NCI-H345 treated with DMSO at 0.1 percent for 48 hours (cell line): ENCODE measurements around the gene HES1.

ENCODE experiments used
- DNase-seq: peaks from one replicate; lab custom pipeline; 2025; ENCODE audit not compliant: unreplicated experiment; lab: John Stamatoyannopoulos, UW

The HES1 gene

DNA sequence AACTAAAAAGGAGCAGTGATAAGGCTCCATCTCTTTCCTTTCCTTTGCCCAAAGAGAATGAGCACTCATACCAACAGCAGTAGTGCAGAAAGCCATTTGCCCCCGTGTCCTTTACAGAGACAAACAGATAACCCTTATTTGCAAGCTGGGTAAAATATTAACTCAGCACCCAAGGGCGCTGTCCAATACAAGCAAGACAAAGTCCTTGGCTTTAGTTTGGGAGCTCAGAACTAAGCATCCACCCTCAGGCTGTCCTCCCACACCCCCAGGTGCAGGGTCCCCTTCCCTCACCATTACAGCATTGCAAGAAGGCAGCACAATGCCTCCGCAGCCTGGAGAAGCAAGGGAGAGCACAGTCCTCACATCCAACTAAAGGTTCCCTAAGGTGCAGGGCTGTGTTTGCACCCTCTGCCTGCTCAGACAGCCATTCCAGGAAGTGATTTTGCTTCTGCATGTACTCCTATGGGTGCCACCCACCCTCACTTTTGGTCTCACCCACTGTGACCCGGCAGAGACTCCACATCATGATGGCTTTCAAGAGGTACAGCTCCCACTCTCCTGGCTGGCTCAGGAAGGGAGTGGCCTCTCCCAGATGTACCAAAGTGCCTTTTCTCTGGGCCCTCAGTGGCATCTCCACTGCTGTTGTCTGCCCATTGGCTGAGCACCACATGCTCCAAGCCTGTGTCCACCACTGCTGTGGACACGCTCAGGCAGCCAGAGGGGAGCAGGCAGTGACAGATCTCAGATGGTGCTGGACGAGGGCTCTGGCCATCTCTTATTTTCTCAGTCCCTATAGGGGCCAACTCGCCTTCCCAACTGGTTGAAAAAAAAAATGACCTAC lies 34.1 kb upstream of the HES1 start:
- no peak for DNase-seq

DNA sequence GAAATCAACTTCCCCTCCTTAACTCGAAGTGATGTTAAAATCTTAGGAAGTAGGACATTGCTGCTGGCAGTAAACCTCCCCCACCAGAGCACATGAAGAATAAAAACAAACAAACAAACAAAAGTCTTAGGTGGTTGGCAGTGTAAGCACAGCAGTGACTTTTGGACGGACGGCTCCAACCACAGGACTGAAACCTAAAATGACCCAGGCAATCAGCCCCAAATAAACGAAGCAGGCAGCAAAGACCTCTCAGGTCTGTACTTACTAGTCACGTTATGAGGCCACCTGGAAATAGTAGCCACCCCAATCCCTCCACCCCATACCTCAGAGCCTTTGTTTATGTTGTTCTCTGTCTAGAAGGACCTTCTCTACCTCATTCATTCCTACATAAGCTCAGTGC lies 33.5 kb upstream of the HES1 start:
- DNase-seq: no peak

DNA sequence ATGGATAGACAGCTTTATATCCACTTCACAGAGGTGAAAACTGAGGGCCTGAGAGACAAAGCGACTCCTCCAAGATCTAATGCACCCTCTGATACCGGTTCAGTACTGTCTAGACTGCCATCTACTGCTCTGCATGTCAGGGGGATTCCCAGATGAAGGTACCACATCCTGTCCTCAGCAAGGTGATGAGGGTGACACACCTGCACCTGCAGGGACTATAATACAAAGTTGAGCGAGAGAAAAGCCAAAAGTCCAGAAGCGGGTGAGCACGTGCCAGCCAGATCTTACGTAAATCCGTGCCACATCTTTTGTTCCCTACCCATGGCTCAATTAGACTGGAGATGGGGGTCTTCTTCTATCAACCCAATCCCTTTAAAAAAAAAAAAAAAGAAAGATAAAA lies 32.4 kb upstream of the HES1 start:
- no peak for DNase-seq

DNA sequence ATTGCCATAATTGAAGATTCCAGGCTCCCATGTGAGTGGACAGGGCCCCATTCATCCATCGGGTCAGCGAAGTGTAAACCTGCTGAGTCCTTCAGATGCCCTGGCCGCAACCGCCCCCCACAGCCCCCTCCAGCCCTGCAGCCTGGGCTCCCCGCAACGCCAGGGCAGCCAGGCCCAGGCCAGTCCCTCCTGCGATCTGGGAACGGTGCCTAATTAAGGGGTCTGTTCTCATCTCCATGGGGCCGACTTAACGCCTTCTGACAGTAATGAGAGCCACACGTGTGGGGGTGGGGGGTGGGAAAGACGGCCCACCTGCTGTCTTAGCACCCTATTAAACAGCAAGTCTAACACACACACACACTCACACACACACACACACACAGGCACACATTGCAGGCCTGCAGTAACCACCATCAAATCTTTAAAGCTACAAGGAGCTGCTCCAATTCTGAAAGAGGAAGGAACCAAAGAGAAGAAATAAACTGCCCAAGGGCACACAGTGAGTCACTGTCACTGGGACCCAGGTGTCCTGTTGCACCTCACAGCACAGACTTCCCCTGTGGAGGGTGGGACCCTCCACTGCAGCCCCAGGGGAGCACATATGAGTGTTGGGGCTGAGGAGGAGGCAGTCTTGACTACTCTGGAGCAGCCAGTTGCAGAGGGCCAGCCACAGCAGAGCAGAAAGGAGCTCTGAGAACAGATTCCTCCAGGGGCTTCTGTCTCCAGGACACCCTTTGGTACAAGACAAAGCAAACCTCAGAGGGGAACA lies 31.8 kb upstream of the HES1 start:
- DNase-seq: no peak

DNA sequence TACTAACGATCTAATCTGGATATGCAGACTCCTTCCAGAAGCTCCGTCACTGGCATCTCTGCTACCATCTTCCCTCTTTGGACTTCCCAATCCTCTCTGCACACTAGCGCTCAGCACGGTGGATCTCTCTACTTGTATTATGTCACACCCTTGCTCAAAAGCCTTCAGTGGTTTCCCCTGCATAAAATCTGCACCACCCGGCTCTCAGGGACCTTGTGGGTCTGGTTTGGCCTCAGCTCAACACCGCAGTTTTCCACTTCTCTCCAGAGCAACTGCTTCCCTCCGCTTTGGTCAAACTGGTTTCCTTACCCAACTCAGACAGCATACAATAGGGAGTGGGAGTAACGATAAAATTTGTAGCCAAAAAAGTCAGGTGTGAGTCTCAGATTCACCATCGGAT lies 30.7 kb upstream of the HES1 start:
- no peak for DNase-seq

DNA sequence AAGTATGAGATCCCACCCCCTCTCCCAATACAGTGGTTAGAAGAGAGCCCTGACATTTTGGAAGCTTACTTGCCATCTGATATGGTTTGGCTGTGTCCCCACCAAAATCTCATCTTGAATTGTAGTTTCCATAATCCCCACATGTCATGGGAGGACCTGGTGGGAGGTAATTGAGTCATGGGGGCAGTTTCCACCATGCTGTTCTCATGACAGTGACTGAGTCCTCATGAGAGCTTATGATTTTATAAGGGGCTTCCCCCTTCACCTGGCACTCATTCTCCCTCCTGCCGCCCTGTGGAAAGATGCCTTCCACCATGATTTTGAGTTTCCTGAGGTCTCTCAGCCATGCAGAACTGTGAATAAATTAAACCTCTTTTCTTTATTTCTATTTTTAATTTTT lies 28.8 kb upstream of the HES1 start:
- DNase-seq: no peak

DNA sequence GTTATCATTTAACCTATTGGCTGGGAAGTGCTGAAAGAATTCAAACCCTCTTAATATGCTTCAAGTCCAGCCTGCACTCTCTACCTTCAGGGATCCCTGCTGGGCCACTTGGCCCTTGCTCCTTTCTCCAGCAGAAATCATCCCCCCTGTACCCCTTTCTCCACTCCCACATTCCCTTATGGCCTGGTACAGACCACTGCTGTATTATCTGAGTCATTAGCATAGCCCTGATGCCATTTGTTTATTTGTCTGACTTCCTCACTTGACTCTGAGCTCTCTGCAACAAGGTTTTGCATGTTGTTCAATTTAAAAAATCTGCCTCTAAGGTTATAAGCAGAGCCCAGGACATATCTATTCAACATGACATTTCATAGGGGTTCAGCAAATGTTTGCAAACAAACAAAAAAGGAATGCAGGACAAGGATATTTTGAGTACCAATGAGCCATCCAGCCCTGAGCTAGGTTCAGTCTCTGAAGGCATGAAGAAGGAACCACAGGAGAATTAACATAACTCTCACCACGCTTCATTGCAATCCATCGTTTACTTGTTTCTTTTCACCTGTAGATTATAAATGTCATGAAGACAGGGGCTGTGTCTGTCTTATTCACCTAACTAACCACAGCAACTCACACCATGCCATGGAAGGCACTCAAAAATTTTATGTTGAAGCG lies 26.6 kb upstream of the HES1 start:
- DNase-seq: no peak

DNA sequence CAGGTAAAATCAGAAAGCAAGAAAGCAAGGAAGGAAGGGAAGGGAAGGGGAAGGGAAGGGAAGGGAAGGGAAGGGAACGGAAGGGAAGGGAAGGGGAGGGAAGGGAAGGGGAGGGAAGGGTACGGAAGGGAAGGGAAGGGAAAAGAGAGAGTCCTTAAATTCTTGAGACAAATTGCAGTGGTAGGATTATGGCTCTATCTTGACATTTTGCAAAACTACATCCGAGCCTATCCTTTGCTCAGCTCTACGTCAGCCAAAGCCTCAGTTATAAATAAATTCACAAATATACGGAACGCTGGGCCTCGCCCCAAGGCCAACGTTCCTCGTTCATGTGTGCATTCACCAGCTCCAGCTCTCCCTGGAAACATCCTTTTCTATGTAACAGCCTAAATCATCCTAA lies 25.5 kb upstream of the HES1 start:
- no peak for DNase-seq

DNA sequence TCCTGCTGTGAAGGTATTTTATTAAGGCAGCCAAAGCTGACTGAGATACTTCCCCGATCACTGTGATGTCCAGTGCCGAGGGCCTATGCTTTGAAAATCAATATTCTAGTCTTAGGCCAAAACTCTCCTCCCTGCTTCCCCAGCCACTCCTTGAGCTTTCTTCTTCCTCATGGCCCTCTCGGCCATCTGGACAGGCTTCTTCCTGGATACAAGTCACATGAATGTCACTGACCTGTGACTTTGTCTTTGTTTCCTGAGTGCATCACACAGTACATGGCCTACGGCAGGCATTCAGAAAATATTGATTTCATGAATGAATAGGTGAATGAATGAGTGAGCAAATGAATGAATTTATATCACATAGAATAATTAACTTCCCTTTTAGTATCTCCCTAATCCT lies 24.6 kb upstream of the HES1 start:
- no peak for DNase-seq

DNA sequence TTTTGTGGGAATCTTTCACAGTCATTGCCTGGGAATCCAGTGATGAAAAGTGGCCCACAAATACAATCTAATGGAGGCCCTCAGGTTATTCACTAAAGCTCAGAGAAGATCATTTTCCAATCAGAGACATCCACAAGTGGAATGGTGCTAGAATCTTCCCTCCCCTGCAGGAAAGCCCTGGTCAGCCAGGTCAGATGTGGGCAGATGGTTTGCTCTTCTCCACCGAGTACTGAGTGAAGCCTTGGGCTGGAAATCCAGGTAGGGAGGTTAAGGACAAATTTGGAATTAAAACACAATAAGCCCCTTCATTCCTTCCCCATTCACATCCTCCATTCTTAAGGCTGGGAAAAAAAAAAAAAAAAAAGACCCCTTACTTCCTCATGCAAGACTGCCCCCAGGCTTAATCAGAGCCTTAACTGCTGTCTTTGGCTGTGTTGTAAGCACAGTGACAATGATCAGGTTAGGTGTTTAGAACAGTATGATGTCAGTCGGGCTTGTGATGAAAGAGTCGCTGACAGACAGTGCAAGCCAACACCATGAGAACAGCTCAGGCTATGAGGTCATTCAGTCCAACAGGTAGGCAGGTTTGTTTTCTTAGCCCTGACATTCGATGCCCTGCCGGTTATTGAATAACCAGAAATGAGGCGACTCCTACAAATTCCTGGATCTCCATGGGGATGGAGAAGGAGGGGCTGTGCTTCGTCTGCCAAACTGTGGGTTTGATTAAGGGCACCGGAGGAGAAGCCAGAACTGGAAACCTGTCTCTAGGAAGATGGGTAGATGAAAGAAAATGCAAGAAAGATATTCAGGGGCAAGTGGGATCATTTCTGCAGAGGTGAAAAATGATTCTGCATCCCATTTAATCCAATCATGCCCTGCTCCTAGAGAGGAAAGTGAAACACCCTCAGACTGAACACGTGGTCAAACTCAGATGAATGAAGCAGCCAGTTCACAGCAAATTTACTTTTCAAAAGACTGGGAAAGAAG lies 23.5 kb upstream of the HES1 start:
- DNase-seq: no peak

DNA sequence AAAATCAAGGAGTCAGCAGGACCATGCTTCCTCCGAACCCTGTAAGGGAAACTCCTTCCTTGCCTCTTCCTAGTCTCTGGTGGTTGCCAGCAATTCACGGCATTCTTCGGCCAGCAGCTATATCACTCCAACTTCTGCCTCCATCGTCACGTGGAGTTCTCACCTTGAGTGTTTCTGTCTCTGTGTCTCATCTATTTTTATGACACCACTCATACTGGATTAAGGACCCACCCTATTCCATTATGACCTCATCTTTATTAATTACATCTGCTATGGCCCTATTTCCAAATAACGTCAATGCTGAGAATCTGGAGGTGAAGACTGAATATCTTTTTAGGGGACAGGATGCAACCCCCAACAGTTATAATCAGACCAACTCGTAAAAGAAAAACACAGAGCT lies 21.8 kb upstream of the HES1 start:
- no peak for DNase-seq

DNA sequence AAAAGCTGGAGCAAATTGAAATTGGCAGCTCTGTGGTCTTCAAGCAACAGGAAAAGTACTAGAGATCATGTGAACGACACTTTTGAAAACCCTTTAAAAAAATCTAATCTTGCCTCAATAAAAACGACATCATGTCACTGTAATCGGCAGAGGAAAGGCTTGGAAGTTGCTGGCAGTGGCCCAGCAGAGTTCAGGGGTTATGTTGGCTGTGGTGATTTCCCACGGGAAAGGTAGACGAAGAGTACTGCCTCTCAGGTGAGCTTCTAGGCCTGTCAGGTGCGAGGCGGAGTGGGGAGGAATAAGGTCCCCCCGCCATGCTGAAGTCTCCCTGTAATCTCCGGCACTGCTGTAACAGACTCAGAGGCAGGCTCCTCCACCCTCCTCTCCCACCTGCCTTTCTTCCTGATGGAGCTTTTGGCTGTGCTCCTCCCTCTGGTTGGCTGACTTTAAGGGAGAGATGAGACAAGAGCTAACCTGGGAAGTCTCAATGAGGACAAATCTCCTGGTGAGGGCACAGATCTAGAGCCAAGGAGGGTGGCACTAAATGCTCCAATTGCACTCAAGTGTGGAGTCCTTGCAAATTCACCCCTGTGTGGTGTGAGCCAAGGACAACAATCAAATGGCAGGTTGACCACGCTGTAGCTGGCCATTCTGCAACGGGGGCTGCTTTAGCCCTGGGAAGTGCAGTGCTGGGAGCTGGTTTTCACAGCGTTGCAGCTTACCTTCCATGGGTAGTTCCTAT lies 18.7 kb upstream of the HES1 start:
- DNase-seq: no peak

DNA sequence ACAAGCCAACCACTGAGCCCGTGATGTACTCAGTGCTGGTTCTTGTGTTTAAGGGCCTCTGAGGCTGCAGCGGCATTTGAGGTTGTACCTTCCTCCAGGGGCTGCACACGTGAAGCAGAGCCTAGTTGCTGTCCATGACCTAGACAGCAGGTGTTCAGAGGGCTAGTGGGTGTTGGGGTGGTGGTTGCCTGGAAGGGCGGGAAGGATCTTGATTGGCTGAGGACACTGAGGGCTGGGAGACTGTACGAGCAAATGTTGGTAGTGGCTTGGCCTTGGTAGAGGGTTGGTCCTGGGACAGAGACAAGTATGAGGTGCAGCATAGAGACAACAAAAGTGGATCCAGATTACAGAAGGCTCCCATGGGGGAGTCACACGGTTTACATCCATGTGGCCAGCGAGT lies 17.0 kb upstream of the HES1 start:
- DNase-seq: no peak

DNA sequence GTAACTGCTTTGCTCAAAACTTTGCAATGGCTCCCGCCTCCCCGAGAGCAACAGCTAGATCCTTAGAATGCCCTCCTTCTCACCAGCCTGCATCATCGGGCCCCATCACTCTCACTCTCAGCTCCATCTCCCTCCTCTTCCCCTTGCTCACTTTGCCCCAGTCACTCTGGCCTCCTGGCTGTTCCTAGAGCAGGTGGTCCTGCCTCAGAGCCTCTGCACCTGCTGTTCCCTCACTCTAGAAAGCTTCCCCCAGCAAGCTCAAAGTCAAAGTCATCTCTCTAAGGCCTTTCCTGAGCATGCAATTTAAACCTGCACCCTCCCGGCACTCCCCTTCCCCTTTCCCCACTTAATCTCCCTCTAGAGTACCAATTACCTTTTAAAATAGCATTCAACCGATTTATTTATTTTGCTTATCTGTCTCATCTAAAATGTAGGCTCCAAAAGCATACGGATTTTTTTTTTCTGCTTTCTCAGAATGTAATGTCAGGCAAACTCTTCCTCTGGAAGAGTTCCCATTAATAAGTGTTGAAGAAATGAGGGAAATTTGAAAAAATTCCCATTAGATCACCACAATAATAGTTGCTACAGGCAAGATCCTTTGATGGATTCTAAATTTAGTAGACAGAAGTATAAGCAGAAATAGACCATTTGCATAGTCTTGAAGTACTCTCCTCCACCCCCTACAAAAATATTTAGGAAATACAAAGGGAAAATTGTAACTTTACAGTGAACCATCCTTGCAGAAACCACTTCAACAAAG lies 15.9 kb upstream of the HES1 start:
- peak; percentile 76 for DNase-seq

DNA sequence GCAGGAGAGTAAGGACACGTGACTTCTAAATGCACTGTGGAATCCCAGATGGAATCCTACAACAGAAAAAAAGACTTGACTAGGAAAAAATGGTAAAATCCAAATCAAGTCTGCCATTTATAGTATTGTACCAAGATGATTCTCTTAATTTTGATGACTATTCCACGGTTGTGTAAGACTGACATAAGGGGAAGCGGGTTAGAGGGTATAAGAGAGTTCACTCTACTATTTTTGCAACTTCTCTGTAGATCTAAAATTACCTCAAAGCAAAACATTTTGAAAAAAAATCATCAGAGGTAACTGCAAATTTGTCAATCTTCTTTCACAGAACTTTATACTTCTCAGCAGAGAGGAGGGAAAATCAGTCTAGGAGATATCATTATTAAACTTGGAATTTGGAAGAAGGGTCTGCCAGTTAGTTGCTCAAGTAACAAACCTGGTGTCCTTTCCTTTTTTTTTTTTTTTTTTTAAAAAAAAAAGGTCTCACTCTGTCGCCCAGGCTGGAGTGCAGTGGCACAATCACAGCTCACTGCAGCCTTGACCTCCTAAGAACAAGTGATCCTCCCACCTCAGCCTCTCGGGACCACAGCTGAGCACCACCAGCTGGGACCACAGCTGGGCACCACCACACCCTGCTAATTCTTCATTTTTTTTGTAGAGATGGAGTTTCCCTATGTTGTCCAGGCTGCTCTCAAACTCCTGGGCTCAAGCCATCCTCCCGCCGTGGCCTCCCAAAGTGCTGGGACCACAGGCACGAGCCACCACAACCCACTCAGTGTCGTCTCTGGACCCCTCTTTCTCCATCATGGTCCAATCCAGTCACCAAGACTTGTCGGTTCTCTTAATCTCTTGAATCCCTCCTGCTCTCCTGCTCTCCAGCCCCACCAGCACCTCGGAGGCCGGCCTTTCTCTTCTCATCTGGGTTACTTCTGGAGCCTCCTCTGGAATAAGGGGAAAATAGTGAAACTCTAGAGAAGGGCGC lies 14.9 kb upstream of the HES1 start:
- DNase-seq: no peak

DNA sequence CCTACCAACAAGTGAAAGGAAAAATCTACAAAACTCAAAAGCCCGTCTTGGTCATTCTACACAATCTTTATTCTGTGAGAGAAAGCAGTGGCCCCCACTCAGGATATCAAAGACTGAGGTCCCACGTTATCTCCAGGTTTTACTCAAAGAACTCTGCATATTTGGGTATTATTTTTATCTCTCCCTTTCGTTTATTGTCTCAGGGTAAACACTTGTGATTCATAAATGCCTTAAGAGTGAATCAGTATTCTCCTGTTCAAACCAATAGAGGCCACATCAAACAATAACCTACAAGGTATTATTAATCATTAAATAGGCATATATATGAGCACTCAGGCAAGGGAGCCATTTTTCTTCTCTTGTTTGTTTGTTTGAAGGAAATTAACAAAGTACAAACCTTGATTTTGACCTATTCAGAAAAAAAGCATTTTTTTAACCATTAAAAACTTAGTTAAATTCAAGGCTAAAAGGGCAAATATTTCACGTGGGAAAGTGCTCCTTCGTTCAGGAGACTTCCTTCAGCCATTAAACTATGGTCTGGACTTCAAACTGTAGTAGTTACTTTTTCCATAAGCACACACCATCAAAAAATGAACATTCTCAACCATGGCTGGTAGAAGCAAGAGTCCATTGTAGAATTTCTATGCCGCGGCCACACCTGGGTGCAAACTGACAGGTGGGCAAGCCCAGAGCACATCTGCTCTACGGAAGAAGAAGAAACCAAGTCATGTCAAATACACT lies 13.9 kb upstream of the HES1 start:
- DNase-seq: no peak

DNA sequence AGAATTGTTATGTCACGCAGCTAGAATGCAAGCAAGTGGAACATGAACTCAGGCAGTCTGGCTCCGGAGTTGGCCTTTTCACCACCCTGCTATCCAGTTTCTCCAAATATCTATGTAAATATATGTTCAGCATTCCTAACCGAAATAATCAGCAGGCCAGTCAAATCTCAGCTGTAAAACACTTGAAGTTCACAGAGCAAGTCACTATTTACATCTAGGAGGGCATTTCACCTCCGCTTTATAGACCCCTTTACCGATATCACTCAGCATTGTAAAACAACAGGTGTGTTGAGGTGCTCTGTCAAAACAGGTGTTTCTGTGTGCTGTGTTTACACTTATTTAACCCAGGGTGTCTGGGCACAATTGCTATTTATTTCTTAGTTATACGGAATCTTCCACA lies 12.2 kb upstream of the HES1 start:
- DNase-seq: peak; percentile 78

DNA sequence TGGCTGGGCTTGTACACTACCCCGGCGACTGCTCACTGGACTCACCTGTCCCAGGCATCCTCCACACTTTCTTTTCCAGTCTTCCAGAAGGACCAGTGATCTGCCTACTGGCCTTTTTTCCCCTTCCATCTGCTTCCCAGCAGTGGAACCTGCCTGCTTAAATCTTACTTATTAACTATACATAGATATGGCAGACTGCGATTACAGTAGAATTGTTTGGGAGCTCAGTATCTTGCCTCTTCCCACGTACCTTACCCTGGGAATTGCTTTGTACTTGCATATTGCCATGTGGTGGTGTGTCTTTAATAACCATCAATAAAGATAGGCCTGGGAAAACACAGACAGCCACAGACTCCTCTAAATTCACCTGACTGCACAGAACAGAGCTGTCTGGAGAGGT lies 11.8 kb upstream of the HES1 start:
- DNase-seq: no peak
